Stimulated activated CD4-positive, alpha-beta T cell treated with anti-CD3 and anti-CD28 coated beads, Interleukin-15, amount 100 ng/mL, for 24 hours (primary cell): ENCODE data around the gene TRPC4.
"Not testable (repeated sequence)": the region's sequence is repeated elsewhere in the genome, so short reads cannot be mapped to it uniquely, and the experiment has no call there.

Experiments used
- DNase-seq: peaks from one replicate; pipeline ENCODE4 v3.0.0-alpha.2; 2020

Gene TRPC4

DNA sequence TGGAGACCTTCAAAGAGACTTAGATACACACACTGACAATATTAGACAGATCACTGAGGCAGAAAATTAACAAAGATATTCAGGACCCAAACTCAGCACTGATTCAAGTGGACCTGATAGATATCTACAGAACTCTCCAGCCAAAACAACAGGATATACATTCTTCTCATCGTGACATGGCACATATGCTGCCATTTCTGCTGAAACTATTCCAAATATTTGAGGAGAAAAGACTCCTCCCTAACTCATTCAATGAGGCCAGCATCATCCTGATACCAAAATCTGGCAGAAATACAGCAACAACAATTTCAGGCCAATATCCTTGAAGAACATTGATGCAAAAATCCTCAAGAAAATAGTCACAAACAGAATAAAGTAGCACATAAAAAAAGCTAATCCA, 53.3 kb downstream of the TRPC4 start:
- no peak for DNase-seq

DNA sequence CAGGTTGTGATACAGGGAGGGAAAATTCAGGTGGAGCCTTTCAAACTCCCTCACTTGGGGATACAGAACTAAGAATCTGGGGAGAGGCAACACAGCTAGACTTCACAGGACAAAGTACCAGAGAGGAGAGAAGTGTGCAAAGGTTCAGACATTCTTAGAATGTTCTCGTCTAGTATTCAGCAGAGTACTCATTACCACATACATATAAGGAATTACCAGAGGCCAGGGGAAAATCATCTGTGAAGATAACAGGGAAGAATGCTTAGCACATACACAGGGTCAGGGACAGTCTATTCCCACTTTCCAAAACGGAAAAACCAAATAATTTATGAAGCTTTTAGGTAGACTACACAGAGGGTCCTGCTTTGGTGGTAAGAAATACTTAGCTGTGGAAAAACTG, 58.1 kb downstream of the TRPC4 start:
- DNase-seq: no peak

DNA sequence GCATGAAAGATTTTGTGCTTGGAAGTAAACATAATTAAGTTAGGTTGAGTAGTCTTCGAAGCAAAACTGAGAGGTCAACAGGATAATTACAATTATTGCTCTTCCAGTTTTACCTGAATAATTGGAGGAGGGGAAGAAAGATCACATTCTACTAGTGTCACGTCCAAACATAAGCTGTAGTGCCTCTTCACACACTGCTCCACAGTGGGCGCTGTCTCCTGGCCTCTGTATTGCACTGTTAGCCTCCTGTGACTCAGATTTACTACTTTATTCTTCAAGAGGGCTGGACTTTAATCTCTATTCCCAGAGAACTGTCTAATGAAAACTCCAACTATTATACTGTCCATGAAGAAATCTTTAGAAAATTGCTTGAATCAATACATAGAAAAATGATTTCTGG, 62.9 kb downstream of the TRPC4 start:
- no peak for DNase-seq

DNA sequence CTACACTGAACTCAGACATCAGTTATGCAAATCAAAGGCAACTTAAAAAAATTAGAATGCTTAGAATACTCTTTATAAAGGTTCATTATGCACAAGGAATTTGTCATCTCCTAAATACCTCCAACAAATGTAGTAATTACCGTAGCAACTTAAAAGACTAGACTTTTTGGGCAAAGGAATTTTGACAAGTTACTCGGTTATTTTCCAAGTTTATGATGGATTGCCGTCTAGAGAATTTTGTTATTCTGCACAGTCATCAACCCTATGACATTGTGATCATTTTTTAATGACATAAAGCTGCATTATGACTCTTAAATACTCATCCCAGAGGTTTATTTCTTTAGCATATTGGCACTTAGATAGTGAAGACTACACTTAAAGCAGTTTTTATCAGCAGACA, 71.9 kb downstream of the TRPC4 start:
- no peak for DNase-seq

DNA sequence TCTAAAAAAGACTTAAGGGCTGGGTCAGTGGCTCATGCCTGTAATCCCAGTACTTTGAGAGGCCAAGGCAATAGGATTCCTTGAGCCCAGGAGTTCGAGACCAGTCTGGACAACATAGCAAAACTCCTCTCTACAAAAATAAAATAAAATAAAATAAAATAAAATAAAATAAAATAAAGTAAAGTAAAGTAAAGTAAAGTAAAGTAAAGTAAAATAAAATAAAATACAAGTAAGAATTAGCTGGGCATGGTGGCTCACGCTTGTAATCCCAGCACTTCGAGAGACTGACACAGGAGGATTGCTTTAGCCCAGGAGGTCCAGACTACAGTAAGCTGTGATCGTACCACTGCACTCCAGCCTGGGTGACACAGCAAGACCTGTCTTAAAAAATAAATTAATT, 72.8 kb downstream of the TRPC4 start:
- DNase-seq: not testable (repeated sequence)

DNA sequence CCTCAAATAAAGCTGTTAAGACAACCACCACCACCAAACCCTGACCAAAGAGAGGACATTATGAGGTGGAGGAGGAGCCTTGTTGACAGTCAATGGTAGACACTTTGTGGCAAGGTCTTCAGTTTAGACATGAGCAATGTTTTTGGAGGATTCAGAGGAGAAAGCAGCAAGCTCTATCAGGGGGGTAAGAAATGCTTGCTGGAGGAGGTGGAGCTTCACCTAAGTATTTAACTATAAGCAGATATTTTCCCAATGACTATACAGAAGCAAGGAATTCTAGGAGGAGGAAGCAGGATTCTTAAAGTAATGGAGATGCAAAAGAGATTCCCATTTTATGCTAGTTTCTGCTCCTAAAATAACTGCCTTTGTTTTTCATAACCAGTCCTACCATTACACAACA, 74.2 kb downstream of the TRPC4 start:
- DNase-seq: no peak

DNA sequence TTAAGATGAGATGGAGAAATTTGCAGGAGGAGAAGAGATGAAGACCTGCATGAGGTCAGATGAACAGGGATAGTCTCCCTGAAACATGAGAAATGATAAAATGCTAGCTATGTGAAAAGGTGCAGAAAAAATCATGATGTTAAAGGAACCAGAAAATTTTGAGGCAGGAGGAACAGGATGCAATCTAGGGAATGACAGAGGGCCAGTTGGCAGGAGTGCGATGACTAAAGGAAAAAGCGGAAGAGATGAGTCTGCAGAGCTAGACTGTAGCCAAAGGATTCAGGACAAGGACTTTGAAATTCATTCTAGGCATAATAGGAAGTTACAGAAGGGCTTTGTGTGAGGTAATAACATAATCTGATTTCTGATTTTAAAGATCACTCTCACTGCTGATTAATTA, 77.9 kb downstream of the TRPC4 start:
- DNase-seq: no peak

DNA sequence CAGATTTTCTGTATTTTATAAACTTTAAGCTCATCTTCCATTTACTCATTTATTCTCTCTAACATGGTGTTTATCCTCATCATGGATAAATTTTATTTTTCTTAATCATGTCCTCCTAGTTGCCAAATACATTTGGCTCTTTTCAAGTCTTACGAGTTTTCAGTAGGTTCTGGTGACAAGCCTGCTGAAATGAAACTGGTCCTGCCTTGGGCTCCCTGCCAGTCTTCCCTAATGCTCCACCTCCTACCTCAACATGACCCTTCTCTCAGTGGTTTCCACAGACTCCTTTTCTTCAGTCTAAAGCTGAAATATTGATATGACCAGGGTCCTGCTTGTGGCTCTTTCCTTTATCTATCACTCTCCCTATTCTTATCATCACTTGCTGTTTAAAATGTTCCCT, 81.2 kb downstream of the TRPC4 start:
- DNase-seq: no peak

DNA sequence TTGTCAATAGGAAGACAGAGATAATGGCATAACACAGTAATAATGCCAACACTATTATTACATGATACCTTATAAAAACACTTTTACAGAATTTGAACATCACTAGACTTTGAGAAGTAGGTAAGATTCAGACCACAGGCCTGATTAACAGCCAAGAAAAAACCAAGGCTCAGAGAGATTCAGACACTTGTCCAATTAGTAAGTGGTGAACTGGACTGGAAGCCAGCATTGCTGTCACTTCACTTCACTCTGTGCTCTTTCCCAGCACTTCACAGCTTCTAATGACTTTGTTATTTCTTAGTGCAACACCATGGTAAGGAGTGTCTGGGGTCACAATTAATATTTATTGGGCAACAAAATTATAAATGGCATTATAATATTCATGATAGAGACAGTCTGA, 91.9 kb downstream of the TRPC4 start:
- DNase-seq: no peak

DNA sequence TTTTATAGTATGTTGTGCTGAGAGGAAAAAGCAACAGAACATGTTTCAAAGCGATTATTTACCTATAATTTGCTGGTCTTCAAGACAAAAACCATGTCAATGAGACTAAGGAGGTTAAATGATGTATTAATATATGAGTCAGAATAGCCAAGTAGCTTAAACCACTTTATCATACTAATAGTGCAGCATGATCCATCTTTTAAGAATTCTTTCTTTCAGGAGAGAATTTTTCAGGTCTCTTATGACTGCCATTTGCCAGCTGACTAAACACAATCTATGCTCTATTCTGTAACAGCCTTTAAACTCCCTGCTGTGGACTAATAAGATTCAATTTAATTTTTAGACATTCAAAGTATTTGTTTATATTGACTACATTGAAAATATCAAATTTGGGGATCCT, 93.7 kb downstream of the TRPC4 start:
- DNase-seq: no peak

DNA sequence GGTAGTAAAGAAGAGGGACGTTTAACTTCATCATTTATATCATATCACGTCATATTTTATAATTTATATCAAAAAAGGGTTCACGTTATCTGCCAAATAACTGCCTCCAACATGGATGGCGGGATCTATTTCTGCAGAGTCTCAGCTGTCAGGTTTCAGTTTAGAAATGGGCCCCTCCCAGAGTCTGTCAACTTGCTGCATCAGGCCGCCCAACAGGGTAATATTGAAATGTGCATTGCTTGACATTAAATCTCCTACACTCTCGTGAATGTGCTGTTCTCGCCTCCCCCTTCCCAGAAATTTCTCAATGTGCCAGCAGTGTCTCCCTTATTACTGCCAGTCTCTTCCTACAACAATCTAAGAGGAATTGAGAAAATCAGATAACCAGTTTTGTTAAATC, 96.9 kb downstream of the TRPC4 start:
- DNase-seq: no peak

DNA sequence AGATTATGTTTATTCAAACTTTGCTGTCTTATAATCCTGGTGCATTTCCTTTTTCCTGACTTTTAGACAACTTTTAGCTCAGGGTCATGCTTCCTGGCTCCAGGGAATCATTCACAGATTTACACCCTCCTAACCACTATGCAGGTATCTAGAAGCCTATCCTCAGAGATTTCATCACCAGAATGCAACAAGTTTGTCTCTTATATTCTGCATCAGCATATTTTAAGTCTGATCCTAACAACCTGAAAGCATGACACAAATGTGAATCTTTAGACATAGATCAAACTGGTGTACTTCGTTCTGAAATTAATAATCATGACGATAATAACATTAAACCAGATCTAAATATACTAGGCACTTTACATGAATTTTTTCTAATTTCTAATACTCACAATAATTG, 100.0 kb downstream of the TRPC4 start:
- no peak for DNase-seq

DNA sequence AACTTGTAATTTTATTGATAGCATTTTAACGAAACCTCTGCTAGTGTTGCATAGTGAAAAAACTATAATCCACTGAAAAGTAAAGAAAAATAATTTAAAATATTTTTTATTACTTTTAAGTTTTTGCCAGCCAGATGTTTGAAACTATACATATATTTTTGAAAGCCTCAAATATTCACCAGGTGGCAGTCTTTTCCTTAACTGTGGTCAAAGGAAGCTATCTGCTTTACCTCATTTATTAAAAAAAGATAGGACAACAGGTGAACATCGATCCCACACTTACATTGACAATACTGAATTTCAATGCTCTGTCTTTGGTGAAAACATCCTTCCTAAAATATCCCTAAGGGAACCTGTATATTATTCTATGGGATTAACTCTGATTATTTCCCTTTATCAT, 100.5 kb downstream of the TRPC4 start:
- no peak for DNase-seq

DNA sequence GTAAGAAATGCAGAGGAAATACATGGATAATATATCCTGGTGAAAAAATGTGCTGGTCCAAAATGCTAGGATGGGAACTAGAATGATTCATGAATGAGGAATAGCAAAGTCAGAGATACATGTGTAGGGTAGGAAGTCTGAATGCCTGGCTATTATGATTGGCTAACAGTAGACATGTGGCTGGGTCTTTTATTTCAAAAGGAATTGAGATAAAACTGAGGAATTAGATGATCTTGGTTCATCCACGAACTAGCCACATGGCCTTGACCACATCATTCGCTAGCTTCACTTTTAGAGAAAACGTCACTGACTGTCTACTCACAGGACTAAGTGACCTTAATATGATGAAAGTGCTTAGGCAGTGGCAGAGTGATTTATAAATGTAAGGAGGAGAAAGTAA, 103.1 kb downstream of the TRPC4 start:
- no peak for DNase-seq

DNA sequence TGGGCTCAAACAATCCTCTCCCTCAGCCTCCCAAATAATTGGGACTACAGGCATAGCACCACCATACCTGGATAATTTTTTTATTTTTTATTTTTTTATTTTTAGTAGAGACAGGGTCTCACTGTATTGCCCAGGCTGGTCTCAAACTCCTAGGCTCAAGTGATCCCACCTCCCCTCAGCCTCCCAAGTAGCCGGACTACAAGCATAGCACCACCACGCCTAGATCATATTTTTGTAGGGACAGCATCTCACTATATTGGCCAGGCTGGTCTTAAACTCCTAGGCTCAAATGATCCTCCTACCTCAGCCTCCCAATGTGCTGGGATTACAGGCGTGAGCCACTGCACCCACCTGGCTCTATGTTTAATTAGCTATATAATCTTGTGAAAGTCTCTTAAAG, 114.2 kb downstream of the TRPC4 start:
- DNase-seq: no peak

DNA sequence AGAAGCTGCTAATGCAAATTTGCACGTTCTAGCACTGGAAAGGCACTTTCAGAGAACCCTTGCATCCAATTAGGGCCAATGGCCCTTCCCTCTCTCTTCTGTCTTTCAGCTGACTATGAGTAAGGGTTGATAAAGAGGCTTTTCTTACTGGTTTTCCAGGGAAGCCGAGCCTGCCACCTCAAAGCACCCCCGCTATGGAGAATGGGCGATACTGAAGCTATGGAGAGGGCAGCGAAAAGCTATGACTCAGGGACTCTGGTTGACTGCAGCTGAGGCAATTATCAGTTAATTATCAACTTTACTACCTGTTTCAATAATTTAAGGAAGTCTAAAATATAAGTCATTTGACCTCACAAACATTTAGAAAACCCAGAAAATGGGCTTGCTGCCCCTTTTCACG, 115.8 kb downstream of the TRPC4 start:
- DNase-seq: no peak

DNA sequence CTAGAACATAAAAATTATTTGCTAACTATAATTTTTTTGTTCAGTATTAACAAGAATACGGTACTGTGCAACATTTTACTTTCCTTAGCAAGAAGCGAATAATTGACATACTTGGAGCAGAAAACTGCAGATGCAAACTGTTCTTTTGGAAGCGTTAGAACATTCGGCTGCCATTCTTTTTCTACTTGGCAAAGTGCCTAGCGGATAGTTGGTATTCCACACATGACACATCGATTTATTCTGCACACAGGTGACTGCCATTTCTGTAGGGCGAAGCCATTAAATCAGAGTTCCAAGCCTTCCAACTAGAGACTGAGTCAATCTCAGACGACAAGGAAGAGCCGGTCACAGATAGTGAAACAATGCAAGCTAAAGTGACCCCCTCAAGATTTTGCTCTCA, 117.4 kb downstream of the TRPC4 start:
- DNase-seq: no peak

DNA sequence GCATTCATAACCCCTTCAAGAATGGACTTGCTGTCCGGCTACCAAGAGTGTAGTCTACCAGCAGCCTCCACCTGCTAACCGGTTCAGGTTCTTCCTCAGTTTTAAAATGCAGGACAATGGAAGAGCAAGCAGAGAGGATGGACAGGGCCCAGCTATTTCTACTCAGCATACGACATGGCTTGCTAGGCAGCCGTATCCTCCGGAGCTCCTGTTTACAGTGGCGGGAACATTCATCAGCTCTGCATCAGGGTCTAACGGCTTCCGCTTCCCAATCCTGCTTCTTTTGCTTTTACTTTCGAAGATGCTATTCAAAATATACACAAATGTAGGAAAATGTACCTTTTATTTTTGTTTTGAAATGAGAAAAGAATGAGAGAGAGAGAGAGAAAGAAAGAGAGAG, 118.5 kb downstream of the TRPC4 start:
- DNase-seq: no peak

DNA sequence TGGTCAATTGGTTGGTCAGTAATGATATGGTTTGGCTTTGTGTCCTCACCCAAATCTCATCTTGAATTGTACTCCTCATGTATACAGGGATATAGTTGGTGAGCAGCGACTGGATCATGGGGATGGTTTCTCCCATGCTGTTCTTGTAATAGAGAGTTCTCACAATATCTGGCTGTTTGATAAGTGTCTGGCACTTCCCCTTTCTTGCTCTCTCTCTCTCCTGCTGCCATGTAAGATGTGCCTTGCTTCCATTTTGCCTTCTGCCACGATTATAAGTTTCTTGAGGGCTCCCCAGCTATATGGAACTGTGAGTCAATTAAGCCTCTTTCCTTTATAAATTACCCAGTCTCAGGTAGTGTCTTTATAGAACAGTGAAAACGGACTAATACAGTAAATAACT, 120.7 kb downstream of the TRPC4 start:
- DNase-seq: no peak

DNA sequence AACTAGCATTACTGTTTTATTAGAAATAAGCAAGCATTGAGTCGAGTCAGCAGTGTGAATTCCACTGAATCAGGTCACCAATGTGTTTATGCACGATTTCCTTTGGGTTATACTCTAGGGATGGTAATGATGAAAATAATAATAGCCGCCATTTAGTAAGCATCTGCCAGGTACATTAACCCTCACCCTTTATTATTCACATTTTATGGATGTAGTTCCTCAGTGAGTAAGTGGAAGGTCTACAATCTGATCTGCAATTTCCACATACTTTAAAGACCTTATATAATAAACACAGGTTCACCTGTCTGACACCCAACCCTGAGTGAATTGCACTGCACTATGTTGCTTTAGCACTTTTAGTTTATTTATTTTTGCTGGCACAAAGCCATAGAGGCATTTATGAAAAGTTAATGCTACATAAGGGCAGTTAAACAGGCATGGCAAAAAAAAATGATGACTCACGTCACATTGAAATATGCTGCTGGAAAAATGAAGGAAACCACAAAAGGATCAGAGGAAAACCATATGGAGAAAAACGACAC, 122.4 kb downstream of the TRPC4 start:
- no peak for DNase-seq

DNA sequence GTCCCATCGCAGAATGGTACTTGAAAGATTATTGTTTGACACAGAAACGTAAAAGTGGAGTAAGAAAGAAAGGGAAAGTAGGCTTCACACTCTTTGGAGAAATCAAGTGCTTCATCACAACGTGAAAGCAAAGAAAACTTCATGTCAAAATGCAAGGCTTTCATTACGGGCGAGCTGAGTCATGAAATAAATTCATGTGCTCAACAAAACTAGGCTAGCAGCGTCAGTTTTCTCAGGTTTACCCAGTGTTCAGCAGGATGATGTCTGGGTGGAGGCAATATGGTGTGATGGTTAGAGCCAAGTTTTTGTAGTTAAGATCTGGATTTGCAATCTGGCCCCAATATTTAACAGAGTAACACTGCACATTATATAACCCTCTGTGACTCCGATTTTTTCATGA, 128.0 kb downstream of the TRPC4 start:
- DNase-seq: no peak

DNA sequence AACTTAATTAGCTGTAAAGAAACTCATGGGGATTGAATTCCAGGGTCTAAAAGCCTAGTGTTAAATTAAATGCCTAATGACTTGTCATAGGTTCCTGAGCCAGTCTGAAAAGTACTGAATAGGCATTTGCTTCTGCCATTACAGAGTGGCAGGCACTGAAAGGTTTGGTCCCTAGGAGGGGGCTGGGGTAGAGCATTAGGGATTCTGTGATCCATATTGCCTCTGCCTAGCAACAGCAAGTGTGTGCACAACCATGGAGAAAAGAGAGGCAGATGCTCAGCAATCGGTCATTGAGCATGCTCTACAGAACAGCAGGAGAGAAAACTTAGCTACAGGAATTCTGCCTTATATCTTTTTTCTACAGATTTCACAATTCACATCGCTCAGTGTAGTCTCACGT, 133.5 kb downstream of the TRPC4 start:
- no peak for DNase-seq

DNA sequence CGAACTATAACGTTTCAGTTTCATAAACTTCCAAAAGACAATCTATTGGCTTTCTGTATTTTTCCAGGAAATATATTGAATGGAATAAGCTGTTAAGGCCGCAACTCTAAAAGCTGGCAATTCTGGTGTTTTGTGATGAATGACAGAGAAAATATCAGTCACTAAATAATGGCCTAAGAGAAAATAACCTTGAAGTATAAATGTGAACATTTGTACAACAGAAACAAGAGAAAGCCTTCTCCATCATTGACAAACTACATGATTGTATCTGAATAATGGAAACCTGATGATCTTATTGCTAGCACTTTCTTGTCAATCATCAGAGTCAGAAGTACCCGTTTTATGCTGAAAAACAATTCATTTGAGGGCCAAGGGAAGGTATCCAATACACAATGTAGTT, 134.3 kb downstream of the TRPC4 start:
- no peak for DNase-seq

DNA sequence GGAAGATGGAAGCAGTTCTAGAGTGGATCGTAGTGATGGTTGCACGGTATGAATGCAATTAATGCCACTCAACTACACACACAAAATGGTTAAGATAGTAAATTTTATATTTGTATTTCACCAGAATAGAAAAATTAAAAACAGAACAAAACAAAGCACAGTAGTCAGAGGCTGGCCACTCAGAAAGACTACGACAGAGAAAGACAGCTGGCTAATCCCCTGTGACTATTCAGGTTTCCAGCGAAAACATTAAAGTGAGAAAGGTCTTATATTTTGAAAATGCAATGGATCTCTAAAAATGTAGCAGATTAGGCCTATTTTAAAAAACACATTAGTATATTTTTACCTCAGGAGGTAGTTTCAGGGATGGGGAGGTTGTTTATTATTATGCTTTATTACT, 139.7 kb downstream of the TRPC4 start:
- no peak for DNase-seq

DNA sequence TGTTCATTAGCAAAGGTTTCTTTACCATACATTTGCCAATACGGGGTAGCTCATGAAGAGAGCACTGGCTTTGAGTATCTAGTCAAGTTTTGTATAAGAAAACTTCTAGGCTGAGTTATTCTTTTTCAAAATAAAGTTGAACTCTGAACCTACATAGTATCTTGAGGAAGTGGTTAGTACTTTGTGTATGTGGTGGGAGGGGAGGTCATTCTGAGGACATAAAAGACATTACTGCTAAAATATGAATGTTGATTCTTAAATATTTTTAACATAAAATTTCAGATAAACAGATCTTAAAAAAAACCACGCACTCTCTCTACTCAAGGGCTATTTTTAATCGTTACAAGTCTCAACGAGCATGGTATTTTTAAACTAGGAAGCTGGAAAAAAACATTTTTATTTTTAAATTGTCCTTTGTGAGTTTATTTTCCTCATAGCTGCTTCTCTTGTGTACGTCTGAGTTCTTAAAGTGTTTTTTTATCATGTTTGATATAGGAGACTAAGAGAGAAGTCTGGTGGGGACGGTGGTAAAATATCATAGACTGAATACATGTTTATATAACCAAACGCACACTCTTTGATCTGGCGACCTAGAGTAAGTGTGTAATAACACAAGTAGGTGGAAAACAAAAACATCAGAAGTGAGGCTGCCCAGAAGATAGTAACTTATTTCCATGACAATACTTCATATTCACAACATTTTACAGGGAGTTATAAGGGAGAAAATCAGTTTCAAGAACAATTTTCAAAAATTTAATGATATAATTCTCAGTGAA, 153.0 kb downstream of the TRPC4 start:
- DNase-seq: no peak
